SJSA1 (cell line): ENCODE results near the gene CRHR2. TPM values are rescaled to one million over a fixed set of nuclear protein-coding genes. Genes with fewer than 3 reads are reported as not detected.

Experiments used
- DNase-seq, 2 experiments: peaks; one replicate each; pipeline ENCODE4 v3.0.0-alpha.2; 2015 to 2020; ENCODE audit warnings: low spot score in 2 of 2, low read depth in 1 of 2
- H3K27ac ChIP-seq: fragments of 250-450 bp; sonication (Bioruptor Pico); 2 replicates; pipeline ENCODE4 v1.5.1; 2020; ENCODE audit warnings: mild to moderate bottlenecking, moderate library complexity
- H3K27me3 ChIP-seq: fragments of 250-450 bp; sonication (Bioruptor Pico); replicated peaks from 2 replicates; pipeline ENCODE4 v1.5.1; 2020; ENCODE audit warnings: mild to moderate bottlenecking, moderate library complexity
- H3K36me3 ChIP-seq: fragments of 250-450 bp; sonication (Bioruptor Pico); 2 replicates; pipeline ENCODE4 v1.5.1; 2020; ENCODE audit warnings: mild to moderate bottlenecking
- H3K4me1 ChIP-seq: fragments of 250-450 bp; sonication (Bioruptor Pico); replicated peaks from 2 replicates; pipeline ENCODE4 v1.6.1; 2021; ENCODE audit warnings: mild to moderate bottlenecking
- H3K4me3 ChIP-seq: fragments of 250-450 bp; sonication (Bioruptor Pico); 2 replicates; pipeline ENCODE4 v1.5.1; 2020; ENCODE audit warnings: mild to moderate bottlenecking
- H3K9me3 ChIP-seq: fragments of 250-450 bp; sonication (Bioruptor Pico); replicated peaks from 2 replicates; pipeline ENCODE4 v1.5.1; 2020; ENCODE audit warnings: mild to moderate bottlenecking
- total RNA-seq: library from RNA; depleted of rRNA; stranded (reverse); fragments of >200 nt; shearing (Covaris generic); gene quantifications from 2 replicates; pipeline ENCODE4 v1.2.3, GENCODE V29; 2014

The CRHR2 gene
- total RNA-seq, 1 experiment from 2014 or later = not detected

GRCh38 chr7:30630986-30631385, 51.3 kb downstream of the CRHR2 start:
- Histone ChIP-seq H3K36me3 (peaks cover 89% of the 10 kb centered on the region), H3K4me3 (no peak overlapping the region), H3K27ac (no peak overlapping the region), H3K9me3 (no peaks in the 10 kb centered on the region), H3K27me3 (no peaks in the 10 kb centered on the region), H3K4me1 (no peaks in the 10 kb centered on the region)
- DNase-seq = no peak

- Histone ChIP-seq H3K9me3 (no peaks in the 10 kb centered on the region), H3K27ac (no peak overlapping the region), H3K4me3 (no peak overlapping the region), H3K4me1 (no peaks in the 10 kb centered on the region), H3K27me3 (no peaks in the 10 kb centered on the region), H3K36me3 (peaks cover 82% of the 10 kb centered on the region)
- no peak for DNase-seq
These were observed 55.2 kb downstream of the CRHR2 start for GRCh38 chr7:30627026-30627425.

GRCh38 chr7:30625283-30625682, 57.0 kb downstream of the CRHR2 start:
- Histone ChIP-seq H3K36me3 (peaks cover 80% of the 10 kb centered on the region), H3K4me1 (no peaks in the 10 kb centered on the region)
- no peak for DNase-seq

DNA sequence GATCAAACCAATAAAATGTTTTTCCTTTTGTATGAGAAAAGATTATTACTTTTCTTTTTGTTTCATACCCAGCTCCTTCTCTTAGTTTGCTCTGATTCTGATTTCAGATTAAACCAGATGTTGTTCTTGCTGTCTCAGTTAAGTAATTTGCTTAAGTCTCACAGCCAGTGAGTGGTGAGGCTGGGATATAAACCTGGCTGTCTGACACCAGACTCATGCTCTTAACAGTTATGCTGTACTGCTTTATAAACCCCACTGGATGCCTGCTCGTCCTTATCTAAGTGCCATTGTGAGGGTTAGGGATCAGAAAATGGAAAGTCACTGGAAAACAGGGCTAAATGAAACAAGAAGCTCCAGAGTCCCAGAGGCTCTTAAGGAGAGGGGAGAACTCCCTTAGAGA, 63.3 kb downstream of the CRHR2 start:
- Histone ChIP-seq H3K27ac (no peak overlapping the region), H3K4me3 (no peak overlapping the region), H3K36me3 (peaks cover 74% of the 10 kb centered on the region), H3K4me1 (no peaks in the 10 kb centered on the region), H3K9me3 (no peaks in the 10 kb centered on the region), H3K27me3 (no peaks in the 10 kb centered on the region)
- no peak for DNase-seq

More at GRCh38 chr7:30625283-30625682, 57.0 kb downstream of the CRHR2 start:
- Histone ChIP-seq H3K27me3 (no peaks in the 10 kb centered on the region), H3K27ac (no peak overlapping the region), H3K9me3 (no peaks in the 10 kb centered on the region), H3K4me3 (no peak overlapping the region)

DNA sequence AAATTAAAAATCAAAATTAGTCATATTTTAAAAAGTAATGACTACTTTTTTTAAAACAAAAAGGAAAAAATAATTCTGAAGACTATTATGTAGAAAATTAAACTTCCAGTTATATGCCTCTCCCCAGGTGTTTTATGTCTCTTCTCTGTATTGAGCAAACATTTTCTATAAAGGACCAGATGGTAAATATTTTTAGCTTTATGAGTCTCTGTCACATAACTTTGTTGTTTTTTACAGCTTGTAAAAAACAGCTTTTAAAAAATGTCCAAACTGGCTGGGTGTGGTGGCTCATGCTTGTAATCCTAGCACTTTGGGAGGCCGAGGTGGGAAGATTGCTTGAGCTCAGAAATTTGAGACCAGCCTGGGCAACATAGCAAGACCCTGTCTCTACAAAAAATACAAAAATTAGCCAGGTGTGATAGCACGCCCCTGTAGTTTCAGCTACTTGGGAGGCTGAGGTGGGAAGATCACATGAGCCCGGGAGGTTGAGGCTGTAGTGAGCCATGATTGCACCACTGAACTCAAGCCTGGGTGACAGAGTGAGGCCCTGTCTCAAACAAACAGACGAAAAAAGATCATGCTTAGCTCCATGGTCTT, 64.1 kb downstream of the CRHR2 start:
- Histone ChIP-seq H3K4me3 (no peak overlapping the region), H3K4me1 (no peaks in the 10 kb centered on the region), H3K36me3 (peaks cover 80% of the 10 kb centered on the region), H3K27me3 (no peaks in the 10 kb centered on the region), H3K27ac (no peak overlapping the region), H3K9me3 (no peaks in the 10 kb centered on the region)
- DNase-seq = no peak

DNA sequence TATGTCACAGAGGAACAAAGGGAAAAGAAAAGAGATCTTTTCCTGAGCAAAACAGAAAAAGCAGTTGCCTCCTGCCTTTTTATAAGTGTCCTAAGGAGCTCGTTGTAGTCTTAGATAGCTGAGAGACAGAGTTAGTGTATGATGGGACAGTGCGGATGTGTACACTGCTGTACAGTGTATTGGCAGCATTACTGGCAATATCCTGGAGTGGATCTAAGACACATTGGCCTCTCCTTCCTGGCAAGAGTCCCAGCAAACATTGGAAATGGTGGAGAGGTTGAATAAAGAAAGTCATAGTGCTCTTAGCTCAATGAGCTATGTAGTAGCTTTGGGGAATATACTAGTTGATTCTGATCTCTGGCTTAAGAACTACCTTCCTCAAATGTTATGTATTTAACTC, 64.9 kb downstream of the CRHR2 start:
- no peaks in the 10 kb centered on the region for H3K27me3 ChIP-seq
- H3K27ac ChIP-seq = no peak overlapping the region
- H3K4me3 ChIP-seq = no peak overlapping the region
- peaks cover 84% of the 10 kb centered on the region for H3K36me3 ChIP-seq
- no peaks in the 10 kb centered on the region for H3K4me1 ChIP-seq
- H3K9me3 ChIP-seq = no peaks in the 10 kb centered on the region
- no peak for DNase-seq

DNA sequence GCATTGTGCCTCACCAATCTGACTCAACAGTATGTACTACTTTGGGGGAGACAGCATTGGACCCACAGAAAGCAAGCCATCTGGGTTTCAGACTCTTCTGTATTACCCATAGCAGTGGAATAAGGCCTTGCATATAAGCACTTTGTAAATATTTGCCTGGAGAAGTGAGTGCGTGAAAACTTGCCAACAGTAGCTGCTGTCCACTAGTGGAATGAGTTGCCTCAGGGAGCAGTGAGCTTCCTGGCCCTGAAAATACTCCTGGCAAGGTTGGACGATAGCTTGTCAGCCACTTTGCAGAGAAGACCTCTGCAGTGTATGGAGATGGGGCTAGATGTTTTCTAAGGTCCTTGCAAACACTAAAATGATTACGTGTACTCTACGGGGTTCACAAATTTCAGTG, 65.9 kb downstream of the CRHR2 start:
- no peak for DNase-seq
- Histone ChIP-seq H3K36me3 (peaks cover 83% of the 10 kb centered on the region), H3K4me3 (no peak overlapping the region), H3K4me1 (no peaks in the 10 kb centered on the region), H3K27me3 (no peaks in the 10 kb centered on the region), H3K9me3 (no peaks in the 10 kb centered on the region), H3K27ac (no peak overlapping the region)

DNA sequence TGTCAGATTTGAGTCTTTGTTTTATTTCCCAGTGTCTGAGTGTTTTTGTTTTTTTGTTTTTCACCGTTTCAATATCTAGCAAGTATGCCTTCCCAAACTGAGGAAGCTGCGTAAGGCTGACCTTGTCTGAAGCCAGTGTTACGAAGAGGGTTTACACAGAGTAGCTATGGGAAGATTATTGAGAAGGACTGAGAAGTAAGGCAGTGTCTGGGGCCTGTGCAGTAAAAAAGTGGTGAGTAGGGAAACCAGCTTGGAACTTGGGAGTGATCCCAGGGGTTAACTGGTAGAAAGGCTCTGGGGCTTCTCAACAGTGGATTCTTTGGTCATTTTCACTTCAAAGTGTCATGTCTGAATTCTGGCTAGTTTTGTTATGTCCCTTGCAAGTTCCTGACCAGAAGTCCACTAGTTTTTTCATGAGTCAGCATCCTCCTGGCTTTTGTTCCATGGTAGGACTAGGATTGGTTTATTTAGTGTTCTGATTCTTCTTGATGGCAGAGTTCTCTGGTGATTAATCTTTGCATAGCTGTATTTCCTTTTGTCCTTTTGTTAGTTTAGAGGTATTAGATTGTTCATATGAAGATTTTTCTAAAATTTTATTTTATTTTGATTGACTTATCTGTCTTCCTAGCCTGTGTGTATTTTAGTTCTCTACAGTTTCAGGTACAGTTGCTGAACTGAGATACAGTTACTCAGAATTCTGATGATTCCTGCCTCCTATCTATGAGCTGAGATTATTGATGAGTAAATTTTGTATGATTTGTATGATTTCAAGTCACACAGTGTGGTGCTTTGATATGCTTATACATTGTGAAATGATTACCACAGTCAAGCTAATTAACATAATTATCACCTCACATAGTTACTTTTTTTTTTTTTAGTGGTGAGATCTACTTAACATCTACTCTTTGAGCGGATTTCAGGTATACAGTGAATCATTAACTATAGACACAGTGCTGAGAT, 68.6 kb downstream of the CRHR2 start:
- Histone ChIP-seq H3K9me3 (no peaks in the 10 kb centered on the region), H3K27me3 (no peaks in the 10 kb centered on the region), H3K4me3 (no peak overlapping the region), H3K4me1 (no peaks in the 10 kb centered on the region), H3K36me3 (peaks cover 95% of the 10 kb centered on the region), H3K27ac (no peak overlapping the region)
- DNase-seq = no peak

- H3K27ac ChIP-seq = no peak overlapping the region
- DNase-seq = no peak
- no peaks in the 10 kb centered on the region for H3K27me3 ChIP-seq
- peaks cover 95% of the 10 kb centered on the region for H3K36me3 ChIP-seq
- no peaks in the 10 kb centered on the region for H3K9me3 ChIP-seq
- H3K4me1 ChIP-seq = no peaks in the 10 kb centered on the region
- H3K4me3 ChIP-seq = no peak overlapping the region
These were observed 69.5 kb downstream of the CRHR2 start for GRCh38 chr7:30612658-30613265.

DNA sequence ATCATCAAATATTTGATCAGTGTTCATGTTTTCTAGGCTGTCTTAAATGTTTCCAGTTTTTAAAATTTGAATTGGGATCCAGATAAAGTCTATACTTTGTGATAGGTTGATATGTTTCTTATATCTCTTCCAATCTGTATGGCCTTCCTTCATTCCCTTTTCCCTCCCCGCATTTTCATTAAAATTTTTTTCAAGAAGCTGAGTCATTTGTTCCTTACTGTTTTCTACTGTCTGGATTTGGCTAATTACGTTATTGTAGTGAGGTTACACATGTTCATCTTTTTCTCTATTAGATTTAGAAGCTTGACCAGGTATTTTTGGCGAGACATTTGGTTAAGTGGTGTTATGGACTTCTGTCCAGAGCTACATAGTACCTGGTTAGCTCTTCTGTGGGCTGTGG, 76.4 kb downstream of the CRHR2 start:
- no peaks in the 10 kb centered on the region for H3K4me1 ChIP-seq
- DNase-seq = no peak
- no peaks in the 10 kb centered on the region for H3K27me3 ChIP-seq
- no peaks in the 10 kb centered on the region for H3K9me3 ChIP-seq
- no peak overlapping the region for H3K27ac ChIP-seq
- peaks cover 90% of the 10 kb centered on the region for H3K36me3 ChIP-seq
- H3K4me3 ChIP-seq = no peak overlapping the region

DNA sequence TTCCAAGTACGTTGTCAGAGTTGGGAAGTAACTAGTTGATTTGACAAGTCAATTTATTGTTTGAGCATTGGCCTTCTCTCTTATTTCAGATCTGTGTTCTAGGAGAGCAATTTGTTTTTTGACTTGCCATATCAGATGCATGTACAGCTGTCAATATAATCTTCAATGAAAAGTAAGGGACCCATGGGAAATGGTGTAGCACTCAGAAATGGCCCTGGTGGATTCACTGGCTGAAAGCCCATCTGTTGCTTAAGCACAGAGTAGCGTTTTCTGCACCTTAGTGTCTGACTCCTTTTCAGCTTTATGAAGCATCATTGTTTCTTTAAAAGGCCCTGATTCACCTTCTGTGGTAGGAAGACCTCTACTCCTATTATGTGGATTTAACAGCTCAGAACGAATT, 77.4 kb downstream of the CRHR2 start:
- Histone ChIP-seq H3K27ac (no peak overlapping the region), H3K27me3 (no peaks in the 10 kb centered on the region), H3K4me3 (no peak overlapping the region), H3K36me3 (peaks cover 90% of the 10 kb centered on the region), H3K4me1 (no peaks in the 10 kb centered on the region), H3K9me3 (no peaks in the 10 kb centered on the region)
- no peak for DNase-seq
